Measurements from ENCODE around the gene TMEM95.

The TMEM95 gene

DNA sequence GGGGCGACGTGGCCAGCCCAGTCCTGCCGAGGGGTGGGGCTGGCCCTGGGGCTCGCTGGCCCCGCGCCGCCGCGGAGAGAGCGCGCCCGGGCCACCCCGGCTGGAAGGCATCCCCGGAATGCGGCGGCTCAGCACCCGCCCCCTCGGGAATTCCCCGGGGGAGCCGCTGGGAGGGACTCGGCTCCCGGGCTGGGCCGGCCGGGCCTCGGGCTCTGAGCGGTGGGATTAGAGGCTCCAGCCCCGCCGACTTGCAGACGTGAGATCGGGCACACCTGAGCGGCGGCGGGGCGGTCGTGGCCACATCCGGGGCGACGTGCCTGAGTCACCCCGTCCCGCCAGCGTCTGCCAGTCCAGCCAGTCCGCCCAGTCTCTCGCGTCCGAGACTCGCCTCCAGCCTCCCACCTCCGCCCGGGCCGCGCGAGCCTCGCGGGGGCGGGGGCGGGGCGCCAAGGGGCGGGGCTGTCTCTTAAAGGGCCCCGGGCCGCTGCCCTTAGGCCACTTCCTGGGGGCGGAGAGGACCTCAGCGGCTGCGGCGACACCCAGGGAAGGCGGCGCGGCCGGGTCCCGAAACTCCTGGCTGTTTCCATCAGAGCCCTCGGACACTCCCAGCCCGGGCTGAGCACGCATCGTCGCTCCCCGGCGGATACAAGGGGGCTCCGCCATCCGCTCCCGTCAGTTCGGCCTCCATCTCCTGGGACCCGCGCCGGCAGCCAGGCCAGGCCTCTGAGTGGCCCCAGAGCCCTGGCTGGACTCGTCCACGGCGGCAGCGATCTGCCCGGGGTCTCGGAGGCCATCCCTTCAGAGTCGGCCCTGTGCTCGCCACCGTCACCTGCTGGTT lies 3.1 kb upstream of the TMEM95 start, which contains the start of gene KCTD11:
Gene KCTD11 (plus strand): TSS at position 498 of the 838 bp plus-strand sequence.
- H3K4me3 ChIP-seq (ENCODE audit: low read length), result peak within 1 kb of the TSS; percentile 74
- TF ChIP-seq, protein P1, sequence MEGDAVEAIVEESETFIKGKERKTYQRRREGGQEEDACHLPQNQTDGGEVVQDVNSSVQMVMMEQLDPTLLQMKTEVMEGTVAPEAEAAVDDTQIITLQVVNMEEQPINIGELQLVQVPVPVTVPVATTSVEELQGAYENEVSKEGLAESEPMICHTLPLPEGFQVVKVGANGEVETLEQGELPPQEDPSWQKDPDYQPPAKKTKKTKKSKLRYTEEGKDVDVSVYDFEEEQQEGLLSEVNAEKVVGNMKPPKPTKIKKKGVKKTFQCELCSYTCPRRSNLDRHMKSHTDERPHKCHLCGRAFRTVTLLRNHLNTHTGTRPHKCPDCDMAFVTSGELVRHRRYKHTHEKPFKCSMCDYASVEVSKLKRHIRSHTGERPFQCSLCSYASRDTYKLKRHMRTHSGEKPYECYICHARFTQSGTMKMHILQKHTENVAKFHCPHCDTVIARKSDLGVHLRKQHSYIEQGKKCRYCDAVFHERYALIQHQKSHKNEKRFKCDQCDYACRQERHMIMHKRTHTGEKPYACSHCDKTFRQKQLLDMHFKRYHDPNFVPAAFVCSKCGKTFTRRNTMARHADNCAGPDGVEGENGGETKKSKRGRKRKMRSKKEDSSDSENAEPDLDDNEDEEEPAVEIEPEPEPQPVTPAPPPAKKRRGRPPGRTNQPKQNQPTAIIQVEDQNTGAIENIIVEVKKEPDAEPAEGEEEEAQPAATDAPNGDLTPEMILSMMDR (conservative IDR thresholded peaks at IDR 0.05; ENCODE audit: low read depth, low read length), result no peak

DNA sequence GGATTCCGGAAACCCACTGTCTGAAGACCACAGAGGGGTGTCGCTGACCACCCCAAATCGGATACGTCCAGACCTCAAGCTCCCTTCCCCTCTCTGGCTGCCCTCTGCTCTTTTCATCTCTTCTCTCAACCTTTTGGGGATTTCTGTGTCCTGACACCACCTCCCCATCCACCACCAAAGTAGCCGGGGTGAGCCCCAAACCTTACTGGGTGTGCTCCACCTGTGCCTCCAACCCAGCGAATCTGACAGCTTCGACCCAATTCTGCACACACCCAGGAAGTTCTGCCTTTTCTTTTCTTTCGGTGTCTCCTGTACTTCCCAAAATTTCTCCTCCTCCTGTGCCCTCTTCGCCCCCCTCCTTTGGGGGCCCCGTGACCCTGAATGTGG lies 2.5 kb upstream of the TMEM95 start:
- no peak for DNase-seq (ENCODE audit: low read depth)
- H3K4me3 ChIP-seq (ENCODE audit: low read length), result peak overlapping the region; percentile 74
- TF ChIP-seq, protein P1 (conservative IDR thresholded peaks at IDR 0.05; ENCODE audit: low read depth, low read length), result peak; percentile 69

More for the DNA sequence above, 3.1 kb upstream of the TMEM95 start, which contains the start of gene KCTD11:
- peak; percentile 68 for DNase-seq (ENCODE audit: low read depth)

DNA sequence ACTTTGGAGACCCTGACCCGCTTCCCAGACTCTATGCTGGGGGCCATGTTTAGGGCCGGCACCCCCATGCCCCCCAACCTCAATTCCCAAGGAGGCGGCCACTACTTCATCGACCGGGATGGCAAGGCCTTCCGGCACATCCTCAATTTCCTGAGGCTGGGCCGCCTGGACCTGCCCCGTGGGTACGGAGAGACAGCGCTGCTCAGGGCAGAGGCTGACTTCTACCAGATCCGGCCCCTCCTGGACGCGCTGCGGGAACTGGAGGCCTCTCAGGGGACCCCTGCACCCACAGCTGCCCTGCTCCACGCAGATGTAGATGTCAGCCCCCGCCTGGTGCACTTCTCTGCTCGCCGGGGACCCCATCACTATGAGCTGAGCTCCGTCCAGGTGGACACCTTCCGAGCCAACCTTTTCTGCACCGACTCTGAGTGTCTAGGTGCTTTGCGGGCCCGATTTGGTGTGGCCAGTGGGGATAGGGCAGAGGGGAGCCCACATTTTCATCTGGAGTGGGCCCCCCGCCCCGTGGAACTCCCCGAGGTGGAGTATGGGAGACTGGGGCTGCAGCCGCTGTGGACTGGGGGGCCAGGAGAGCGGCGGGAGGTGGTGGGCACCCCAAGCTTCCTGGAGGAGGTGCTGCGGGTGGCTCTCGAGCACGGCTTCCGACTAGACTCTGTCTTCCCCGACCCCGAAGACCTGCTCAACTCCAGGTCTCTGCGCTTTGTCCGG lies 1.9 kb upstream of the TMEM95 start:
- TF ChIP-seq, protein P1 (conservative IDR thresholded peaks at IDR 0.05; ENCODE audit: low read depth, low read length), result no peak
- DNase-seq (ENCODE audit: low read depth), result no peak
- peak overlapping the region; percentile 74 for H3K4me3 ChIP-seq (ENCODE audit: low read length)

DNA sequence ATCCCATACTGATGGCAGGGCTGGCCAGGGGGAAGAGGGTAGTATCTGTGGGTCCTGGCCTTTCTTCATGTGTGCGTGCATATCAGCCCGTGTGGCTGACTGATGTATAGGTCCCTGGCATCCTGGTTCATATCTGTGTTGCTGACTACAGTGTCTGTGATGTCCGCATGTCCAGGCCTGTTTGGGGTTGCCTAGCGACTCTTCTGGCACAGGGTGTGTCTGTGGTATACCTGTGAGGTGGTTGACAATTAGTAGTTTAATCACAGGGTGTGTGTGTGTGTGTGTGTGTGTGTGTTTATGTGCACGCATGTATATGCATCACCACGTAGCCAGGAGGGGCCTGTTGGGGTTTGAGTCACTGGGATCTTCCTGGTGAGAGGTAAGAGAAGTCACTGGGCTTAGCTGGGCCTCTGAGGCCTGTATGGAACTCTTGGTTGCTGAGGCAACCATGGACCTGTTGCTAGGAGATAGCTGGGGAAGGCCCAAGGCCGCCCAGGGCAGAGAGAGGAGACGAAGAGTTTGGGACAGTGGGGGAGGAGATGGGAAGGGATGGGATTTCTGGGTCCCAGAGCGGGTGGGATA lies 603 bp upstream of the TMEM95 start:
- H3K4me3 ChIP-seq (ENCODE audit: low read length), result no peak overlapping the region
- TF ChIP-seq, protein P1 (conservative IDR thresholded peaks at IDR 0.05; ENCODE audit: low read depth, low read length), result no peak
- no peak for DNase-seq (ENCODE audit: low read depth)

DNA sequence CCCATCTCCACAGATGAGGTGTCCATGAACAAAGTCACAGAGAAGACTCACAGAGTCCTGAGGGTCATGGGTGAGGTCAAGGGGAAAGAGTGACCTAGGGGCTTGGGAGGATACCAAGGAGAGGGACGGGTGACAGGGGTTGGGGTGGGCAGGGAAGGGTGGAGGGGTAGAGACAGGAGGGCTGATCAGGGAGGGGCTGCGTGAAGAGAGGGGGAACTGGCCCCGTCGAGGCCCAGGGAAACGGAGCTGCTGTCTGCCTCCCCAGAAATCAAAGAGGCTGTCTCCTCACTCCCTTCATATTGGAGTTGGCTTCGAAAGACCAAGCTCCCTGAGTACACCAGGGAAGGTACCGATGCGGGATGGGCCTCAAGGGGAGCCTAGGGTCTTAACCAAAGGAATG lies 617 bp downstream of the TMEM95 start:
- no peak for DNase-seq (ENCODE audit: low read depth)
- TF ChIP-seq, protein P1 (conservative IDR thresholded peaks at IDR 0.05; ENCODE audit: low read depth, low read length), result no peak
- no peak overlapping the region for H3K4me3 ChIP-seq (ENCODE audit: low read length)

DNA sequence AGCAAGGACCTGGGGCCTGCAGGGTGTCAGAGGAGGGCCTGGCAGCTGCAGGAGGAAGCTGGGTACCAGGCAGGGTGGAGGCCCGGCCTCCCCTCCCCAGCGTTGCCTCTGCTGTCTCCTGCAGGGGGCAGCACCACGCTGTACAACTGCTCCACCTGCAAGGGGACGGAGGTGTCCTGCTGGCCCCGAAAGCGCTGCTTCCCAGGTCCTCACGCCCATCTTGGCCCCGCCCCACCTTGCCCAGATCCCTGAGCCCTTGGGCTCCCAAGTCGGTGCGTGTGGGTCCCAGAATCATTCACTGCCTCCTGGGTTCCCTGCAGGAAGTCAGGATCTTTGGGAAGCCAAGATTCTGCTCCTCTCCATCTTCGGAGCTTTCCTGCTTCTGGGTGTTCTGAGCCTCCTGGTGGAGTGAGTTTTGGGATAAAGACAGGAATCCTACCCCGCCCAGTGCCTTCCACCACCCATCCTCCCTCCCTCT lies 1.2 kb downstream of the TMEM95 start:
- no peak overlapping the region for H3K4me3 ChIP-seq (ENCODE audit: low read length)
- no peak for DNase-seq (ENCODE audit: low read depth)
- TF ChIP-seq, protein P1 (conservative IDR thresholded peaks at IDR 0.05; ENCODE audit: low read depth, low read length), result peak; percentile 88

All from retinal pigment epithelial cell (primary cell).